HEK293 (cell line): ENCODE measurements around the gene WDR4.

Experiments
- SETDB1 ChIP-seq: IDR thresholded peaks from one replicate; pipeline ENCODE4 v1.6.1; 2017; ENCODE audit warnings: mild to moderate bottlenecking, low read length, moderate library complexity, mixed read lengths; ENCODE audit not compliant: insufficient read length
- ZBTB48 ChIP-seq: fragments of 450-650 bp; formaldehyde crosslinking; IDR thresholded peaks from 2 replicates; pipeline ENCODE4 v1.5.1; 2016; ENCODE audit warnings: missing biosample characterization, missing genetic modification characterization
- ZEB2 ChIP-seq: fragments of 450-650 bp; formaldehyde crosslinking; IDR thresholded peaks from 2 replicates; pipeline ENCODE4 v1.5.1; 2016; ENCODE audit warnings: missing biosample characterization, missing genetic modification characterization
- ZNF121 ChIP-seq: fragments of 450-650 bp; formaldehyde crosslinking; IDR thresholded peaks from 2 replicates; pipeline ENCODE4 v1.5.1; 2016; ENCODE audit warnings: missing biosample characterization, missing genetic modification characterization
- ZNF274 ChIP-seq, 2 experiments: fragments of 200-500 bp in 1 of 2; fragments of 450-650 bp in 1 of 2; sonication (Bioruptor generic) in 1 of 2; formaldehyde crosslinking in 1 of 2; IDR thresholded peaks; 2 replicates each; pipeline versions ENCODE4 v1.5.1 to v1.6.1; 2014 to 2016; ENCODE audit warnings: borderline replicate concordance in 1 of 2, inconsistent platforms in 1 of 2, low read length in 1 of 2, missing biosample characterization in 1 of 2, missing genetic modification characterization in 1 of 2
- ZNF302 ChIP-seq: fragments of 450-650 bp; formaldehyde crosslinking; IDR thresholded peaks from 2 replicates; pipeline ENCODE4 v1.5.1; 2016; ENCODE audit warnings: missing biosample characterization, missing genetic modification characterization, low read depth
- ZNF416 ChIP-seq: fragments of 450-650 bp; formaldehyde crosslinking; IDR thresholded peaks from 2 replicates; pipeline ENCODE4 v1.5.1; 2016; ENCODE audit warnings: missing biosample characterization, missing genetic modification characterization
- ZNF549 ChIP-seq: fragments of 450-650 bp; IDR thresholded peaks from 2 replicates; pipeline ENCODE4 v1.5.1; 2018; ENCODE audit warnings: missing biosample characterization, missing genetic modification characterization, mild to moderate bottlenecking, inconsistent platforms, moderate library complexity
- ZNF747 ChIP-seq: fragments of 450-650 bp; formaldehyde crosslinking; IDR thresholded peaks from 2 replicates; pipeline ENCODE4 v1.5.1; 2016; ENCODE audit warnings: missing biosample characterization, missing genetic modification characterization
- TF ChIP-seq, protein P1 (sequence below): fragments of 450-650 bp; formaldehyde crosslinking; IDR thresholded peaks from 2 replicates; pipeline ENCODE4 v1.5.1; 2017; ENCODE audit warnings: missing biosample characterization, missing genetic modification characterization
- TF ChIP-seq, protein P2 (sequence below): fragments of 450-650 bp; formaldehyde crosslinking; IDR thresholded peaks from 2 replicates; pipeline ENCODE4 v1.5.1; 2016; ENCODE audit warnings: missing biosample characterization, missing genetic modification characterization
- TF ChIP-seq, protein P3 (sequence below): fragments of 450-650 bp; formaldehyde crosslinking; IDR thresholded peaks from 2 replicates; pipeline ENCODE4 v1.5.1; 2016; ENCODE audit warnings: missing biosample characterization, missing genetic modification characterization

DNA sequence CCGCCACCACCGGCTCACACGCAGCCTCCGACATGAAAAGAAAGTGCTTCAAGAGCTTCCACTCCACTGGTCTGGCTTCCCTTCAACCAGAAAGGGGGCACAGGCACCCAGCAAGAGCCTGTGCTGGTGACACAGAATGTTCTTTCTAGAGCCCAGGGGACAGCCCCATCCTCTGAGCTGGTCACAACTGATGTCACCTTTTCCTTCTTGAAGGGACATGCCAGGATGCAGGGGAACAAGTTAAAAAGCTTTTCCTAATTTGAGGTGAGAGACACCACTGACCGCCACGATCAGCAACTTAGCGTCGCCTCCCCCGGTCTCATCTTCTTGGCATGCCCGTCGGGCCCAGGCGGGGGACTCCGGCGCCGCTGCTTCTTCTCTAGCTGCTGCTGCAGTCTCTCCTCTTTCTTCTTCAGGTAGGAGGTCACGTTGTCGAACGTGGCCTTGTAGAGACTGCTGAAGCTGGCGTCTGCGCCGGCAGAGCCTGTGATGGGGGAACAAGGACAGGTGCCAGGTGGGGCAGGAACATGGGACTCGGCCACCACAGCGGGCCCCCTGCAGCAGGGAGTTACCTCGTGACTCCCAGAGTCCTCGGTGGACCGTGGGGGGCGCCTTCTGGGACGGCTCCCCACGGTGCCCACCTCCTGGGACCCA is 29.5 kb downstream of the WDR4 start:
- TF ChIP-seq, protein P1, sequence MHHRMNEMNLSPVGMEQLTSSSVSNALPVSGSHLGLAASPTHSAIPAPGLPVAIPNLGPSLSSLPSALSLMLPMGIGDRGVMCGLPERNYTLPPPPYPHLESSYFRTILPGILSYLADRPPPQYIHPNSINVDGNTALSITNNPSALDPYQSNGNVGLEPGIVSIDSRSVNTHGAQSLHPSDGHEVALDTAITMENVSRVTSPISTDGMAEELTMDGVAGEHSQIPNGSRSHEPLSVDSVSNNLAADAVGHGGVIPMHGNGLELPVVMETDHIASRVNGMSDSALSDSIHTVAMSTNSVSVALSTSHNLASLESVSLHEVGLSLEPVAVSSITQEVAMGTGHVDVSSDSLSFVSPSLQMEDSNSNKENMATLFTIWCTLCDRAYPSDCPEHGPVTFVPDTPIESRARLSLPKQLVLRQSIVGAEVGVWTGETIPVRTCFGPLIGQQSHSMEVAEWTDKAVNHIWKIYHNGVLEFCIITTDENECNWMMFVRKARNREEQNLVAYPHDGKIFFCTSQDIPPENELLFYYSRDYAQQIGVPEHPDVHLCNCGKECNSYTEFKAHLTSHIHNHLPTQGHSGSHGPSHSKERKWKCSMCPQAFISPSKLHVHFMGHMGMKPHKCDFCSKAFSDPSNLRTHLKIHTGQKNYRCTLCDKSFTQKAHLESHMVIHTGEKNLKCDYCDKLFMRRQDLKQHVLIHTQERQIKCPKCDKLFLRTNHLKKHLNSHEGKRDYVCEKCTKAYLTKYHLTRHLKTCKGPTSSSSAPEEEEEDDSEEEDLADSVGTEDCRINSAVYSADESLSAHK (tag by site-specific recombination) = no peak
- TF ChIP-seq ZNF747 (tag by site-specific recombination) (no peak), ZEB2 (no peak), ZNF274 (IDR thresholded peaks at IDR 0.05; ENCODE audit: low read length) (no peak), ZNF274 (tag by site-specific recombination; IDR thresholded peaks at IDR 0.05; ENCODE audit: borderline replicate concordance) (no peak), ZNF549 (no peak), ZNF416 (tag by site-specific recombination) (no peak), ZBTB48 (tag by site-specific recombination) (no peak), ZNF121 (no peak), SETDB1 (no peak), ZNF302 (tag by site-specific recombination) (no peak)
- TF ChIP-seq, protein P2, sequence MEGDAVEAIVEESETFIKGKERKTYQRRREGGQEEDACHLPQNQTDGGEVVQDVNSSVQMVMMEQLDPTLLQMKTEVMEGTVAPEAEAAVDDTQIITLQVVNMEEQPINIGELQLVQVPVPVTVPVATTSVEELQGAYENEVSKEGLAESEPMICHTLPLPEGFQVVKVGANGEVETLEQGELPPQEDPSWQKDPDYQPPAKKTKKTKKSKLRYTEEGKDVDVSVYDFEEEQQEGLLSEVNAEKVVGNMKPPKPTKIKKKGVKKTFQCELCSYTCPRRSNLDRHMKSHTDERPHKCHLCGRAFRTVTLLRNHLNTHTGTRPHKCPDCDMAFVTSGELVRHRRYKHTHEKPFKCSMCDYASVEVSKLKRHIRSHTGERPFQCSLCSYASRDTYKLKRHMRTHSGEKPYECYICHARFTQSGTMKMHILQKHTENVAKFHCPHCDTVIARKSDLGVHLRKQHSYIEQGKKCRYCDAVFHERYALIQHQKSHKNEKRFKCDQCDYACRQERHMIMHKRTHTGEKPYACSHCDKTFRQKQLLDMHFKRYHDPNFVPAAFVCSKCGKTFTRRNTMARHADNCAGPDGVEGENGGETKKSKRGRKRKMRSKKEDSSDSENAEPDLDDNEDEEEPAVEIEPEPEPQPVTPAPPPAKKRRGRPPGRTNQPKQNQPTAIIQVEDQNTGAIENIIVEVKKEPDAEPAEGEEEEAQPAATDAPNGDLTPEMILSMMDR = no peak
- TF ChIP-seq, protein P3, sequence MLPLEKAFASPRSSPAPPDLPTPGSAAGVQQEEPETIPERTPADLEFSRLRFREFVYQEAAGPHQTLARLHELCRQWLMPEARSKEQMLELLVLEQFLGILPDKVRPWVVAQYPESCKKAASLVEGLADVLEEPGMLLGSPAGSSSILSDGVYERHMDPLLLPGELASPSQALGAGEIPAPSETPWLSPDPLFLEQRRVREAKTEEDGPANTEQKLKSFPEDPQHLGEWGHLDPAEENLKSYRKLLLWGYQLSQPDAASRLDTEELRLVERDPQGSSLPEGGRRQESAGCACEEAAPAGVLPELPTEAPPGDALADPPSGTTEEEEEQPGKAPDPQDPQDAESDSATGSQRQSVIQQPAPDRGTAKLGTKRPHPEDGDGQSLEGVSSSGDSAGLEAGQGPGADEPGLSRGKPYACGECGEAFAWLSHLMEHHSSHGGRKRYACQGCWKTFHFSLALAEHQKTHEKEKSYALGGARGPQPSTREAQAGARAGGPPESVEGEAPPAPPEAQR (tag by site-specific recombination) = no peak
